ENCODE data around the gene HSD3B1.

Gene HSD3B1

GRCh38 chr1:119477710-119478109, 29.3 kb upstream of the HSD3B1 start:
- no peak for DNase-seq (ENCODE audit: low read depth)
- TF ChIP-seq CTCF (IDR thresholded peaks at IDR 0.05; ENCODE audit: control insufficient read depth, extremely low read depth, insufficient read depth): no peak
- H3K4me3 ChIP-seq (ENCODE audit: low read depth, low read length): no peak overlapping the region

- TF ChIP-seq CTCF (IDR thresholded peaks at IDR 0.05; ENCODE audit: control insufficient read depth, extremely low read depth, insufficient read depth): no peak
- no peak overlapping the region for H3K4me3 ChIP-seq (ENCODE audit: low read depth, low read length)
- DNase-seq (ENCODE audit: low read depth): no peak
Measured at GRCh38 chr1:119480175-119480574, 26.8 kb upstream of the HSD3B1 start.

- TF ChIP-seq CTCF (IDR thresholded peaks at IDR 0.05; ENCODE audit: control insufficient read depth, extremely low read depth, insufficient read depth): no peak
- H3K4me3 ChIP-seq (ENCODE audit: low read depth, low read length): no peak overlapping the region
- no peak for DNase-seq (ENCODE audit: low read depth)
Measured at GRCh38 chr1:119481951-119482350, 25.1 kb upstream of the HSD3B1 start.

GRCh38 chr1:119482517-119483425, 24.2 kb upstream of the HSD3B1 start:
- no peak overlapping the region for H3K4me3 ChIP-seq (ENCODE audit: low read depth, low read length)
- no peak for DNase-seq (ENCODE audit: low read depth)
- TF ChIP-seq CTCF (IDR thresholded peaks at IDR 0.05; ENCODE audit: control insufficient read depth, extremely low read depth, insufficient read depth): no peak

- no peak overlapping the region for H3K4me3 ChIP-seq (ENCODE audit: low read depth, low read length)
- DNase-seq (ENCODE audit: low read depth): no peak
- no peak for TF ChIP-seq CTCF (IDR thresholded peaks at IDR 0.05; ENCODE audit: control insufficient read depth, extremely low read depth, insufficient read depth)
Measured at GRCh38 chr1:119483441-119484200, 23.4 kb upstream of the HSD3B1 start.

GRCh38 chr1:119485201-119485600, 21.8 kb upstream of the HSD3B1 start:
- no peak for DNase-seq (ENCODE audit: low read depth)
- no peak overlapping the region for H3K4me3 ChIP-seq (ENCODE audit: low read depth, low read length)
- TF ChIP-seq CTCF (IDR thresholded peaks at IDR 0.05; ENCODE audit: control insufficient read depth, extremely low read depth, insufficient read depth): no peak
